Chondrocyte (in vitro differentiated cells): ENCODE data around the gene GSG1L. TPM values are rescaled to one million over a fixed set of nuclear protein-coding genes. Genes with fewer than 3 reads are reported as not detected.

ENCODE experiments used
- DNase-seq: peaks from one replicate; pipeline ENCODE4 v3.0.0; 2021; ENCODE audit warnings: mixed read lengths, low spot score
- H3K27ac Mint-ChIP-seq: one replicate; pipeline ENCODE4 v1.8.0; 2021; ENCODE audit warnings: mild to moderate bottlenecking, moderate library complexity, mixed read lengths; ENCODE audit not compliant: unreplicated experiment
- H3K27me3 Mint-ChIP-seq: 2 replicates; pipeline ENCODE4 v1.8.0; 2021; ENCODE audit warnings: low read depth, mixed read lengths
- H3K36me3 Mint-ChIP-seq: 2 replicates; pipeline ENCODE4 v1.8.0; 2021; ENCODE audit warnings: low read depth, mixed read lengths
- H3K4me1 Mint-ChIP-seq: 2 replicates; pipeline ENCODE4 v1.8.0; 2021; ENCODE audit warnings: low read depth, mild to moderate bottlenecking, mixed read lengths
- H3K4me3 Mint-ChIP-seq: one replicate; pipeline ENCODE4 v1.8.0; 2021; ENCODE audit warnings: mild to moderate bottlenecking, moderate library complexity, mixed read lengths; ENCODE audit not compliant: unreplicated experiment
- H3K9me3 Mint-ChIP-seq: 2 replicates; pipeline ENCODE4 v1.8.0; 2021; ENCODE audit warnings: low read depth, mixed read lengths
- CTCF ChIP-seq: fragments of 200-600 bp; sonication (generic); IDR thresholded peaks from 2 replicates; pipeline ENCODE4 v1.5.0; 2021; ENCODE audit warnings: antibody characterized with exemption, mild to moderate bottlenecking, moderate library complexity
- total RNA-seq: library from RNA; stranded (reverse); gene quantifications from 3 replicates; pipeline ENCODE4 v1.2.1, GENCODE V29; 2021

The GSG1L gene
- total RNA-seq, 1 donor from 2014 or later = not detected

GRCh38 chr16:28003923-28004322 is 59.6 kb downstream of the GSG1L start:
- peaks cover 11% of the 10 kb centered on the region for H3K27me3 Mint-ChIP-seq
- no peak overlapping the region for H3K27ac Mint-ChIP-seq
- H3K4me1 Mint-ChIP-seq = no peaks in the 10 kb centered on the region
- no peak for TF ChIP-seq CTCF
- no peaks in the 10 kb centered on the region for H3K36me3 Mint-ChIP-seq
- no peak for DNase-seq
- H3K9me3 Mint-ChIP-seq = peaks cover 3% of the 10 kb centered on the region
- H3K4me3 Mint-ChIP-seq = no peak overlapping the region

GRCh38 chr16:28003021-28003865 is 60.3 kb downstream of the GSG1L start:
- H3K27me3 Mint-ChIP-seq = peaks cover 6% of the 10 kb centered on the region
- no peak for TF ChIP-seq CTCF
- no peaks in the 10 kb centered on the region for H3K36me3 Mint-ChIP-seq
- peaks cover 3% of the 10 kb centered on the region for H3K9me3 Mint-ChIP-seq
- no peaks in the 10 kb centered on the region for H3K4me1 Mint-ChIP-seq
- H3K4me3 Mint-ChIP-seq = no peak overlapping the region
- DNase-seq = no peak
- no peak overlapping the region for H3K27ac Mint-ChIP-seq

DNA sequence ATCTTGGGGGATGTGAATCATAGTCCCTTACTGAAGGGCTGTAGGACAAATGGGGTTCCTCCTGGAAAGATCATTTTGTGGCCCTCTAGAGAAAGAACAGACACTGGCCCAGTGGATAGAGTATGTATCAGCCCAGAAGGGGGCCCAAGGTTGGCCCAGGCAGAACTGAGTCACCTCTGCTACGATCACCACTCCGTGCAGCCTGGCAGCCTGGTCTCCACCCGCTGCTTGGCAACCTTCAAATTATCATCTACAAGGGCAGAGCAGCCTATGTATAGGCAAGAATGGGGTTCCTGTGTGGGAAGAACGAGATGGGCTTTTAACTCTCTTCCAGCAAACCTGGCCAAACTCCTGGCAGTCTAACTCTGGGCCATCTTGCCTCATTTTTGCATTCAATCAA is 61.9 kb downstream of the GSG1L start:
- Mint-ChIP-seq H3K4me3 (no peak overlapping the region), H3K9me3 (peaks cover 3% of the 10 kb centered on the region)
- DNase-seq = no peak

GRCh38 chr16:28001184-28001583 is 62.3 kb downstream of the GSG1L start:
- no peak overlapping the region for H3K27ac Mint-ChIP-seq
- peaks cover 3% of the 10 kb centered on the region for H3K9me3 Mint-ChIP-seq
- no peak for DNase-seq
- peaks cover 3% of the 10 kb centered on the region for H3K27me3 Mint-ChIP-seq
- H3K4me3 Mint-ChIP-seq = no peak overlapping the region
- no peaks in the 10 kb centered on the region for H3K4me1 Mint-ChIP-seq
- TF ChIP-seq CTCF = no peak
- H3K36me3 Mint-ChIP-seq = no peaks in the 10 kb centered on the region

More for the DNA sequence above, 61.9 kb downstream of the GSG1L start:
- no peaks in the 10 kb centered on the region for H3K36me3 Mint-ChIP-seq
- no peak for TF ChIP-seq CTCF
- H3K27me3 Mint-ChIP-seq = peaks cover 3% of the 10 kb centered on the region
- H3K4me1 Mint-ChIP-seq = no peaks in the 10 kb centered on the region
- no peak overlapping the region for H3K27ac Mint-ChIP-seq

- Mint-ChIP-seq H3K36me3 (no peaks in the 10 kb centered on the region), H3K4me1 (no peaks in the 10 kb centered on the region), H3K4me3 (no peak overlapping the region), H3K9me3 (peaks cover 3% of the 10 kb centered on the region), H3K27me3 (peaks cover 6% of the 10 kb centered on the region), H3K27ac (no peak overlapping the region)
- DNase-seq = no peak
- no peak for TF ChIP-seq CTCF
Observed at GRCh38 chr16:28000314-28001169, 63.0 kb downstream of the GSG1L start.
